Trophoblast cell (in vitro differentiated cells and primary cell): ENCODE measurements around the gene C20orf144.

Experiments
- DNase-seq, 2 donors: peaks; one replicate each; pipeline ENCODE4 v3.0.0-alpha.2; 2016
- H2AFZ ChIP-seq: 2 replicates; pipeline ENCODE4 v1.6.1; 2013; ENCODE audit warnings: low read length, moderate library complexity, mild to moderate bottlenecking; ENCODE audit not compliant: insufficient read depth, poor library complexity
- H2AK5ac ChIP-seq: 2 replicates; pipeline ENCODE4 v1.6.1; 2013; ENCODE audit warnings: mild to moderate bottlenecking, low read length
- H2BK120ac ChIP-seq: 2 replicates; pipeline ENCODE4 v1.6.1; 2013; ENCODE audit warnings: low read length, mild to moderate bottlenecking, moderate library complexity; ENCODE audit not compliant: insufficient read depth, poor library complexity
- H2BK12ac ChIP-seq: 2 replicates; pipeline ENCODE4 v1.6.1; 2013; ENCODE audit warnings: mild to moderate bottlenecking, low read length, moderate library complexity
- H2BK5ac ChIP-seq: 2 replicates; pipeline ENCODE4 v1.6.1; 2013; ENCODE audit warnings: low read length, low read depth, moderate library complexity, mild to moderate bottlenecking; ENCODE audit not compliant: poor library complexity
- H3K14ac ChIP-seq: 2 replicates; pipeline ENCODE4 v1.6.1; 2013; ENCODE audit warnings: mild to moderate bottlenecking, low read length
- H3K18ac ChIP-seq: 2 replicates; pipeline ENCODE4 v1.6.1; 2013; ENCODE audit warnings: mild to moderate bottlenecking, low read length
- H3K23ac ChIP-seq: 2 replicates; pipeline ENCODE4 v1.6.1; 2013; ENCODE audit warnings: low read length
- H3K27ac ChIP-seq: 2 replicates; pipeline ENCODE4 v1.5.1; 2013; ENCODE audit warnings: low read depth, mild to moderate bottlenecking, inconsistent platforms, low read length, moderate library complexity
- H3K27me3 ChIP-seq: 2 replicates; pipeline ENCODE4 v1.6.1; 2013; ENCODE audit warnings: inconsistent platforms, mild to moderate bottlenecking, low read length, moderate library complexity; ENCODE audit not compliant: insufficient read depth
- H3K36me3 ChIP-seq, 2 experiments: 1 replicate in 1 of 2; 2 replicates in 1 of 2; pipeline ENCODE4 v1.6.1; 2013; ENCODE audit warnings: low read length in 2 of 2, mild to moderate bottlenecking in 2 of 2, moderate library complexity in 1 of 2; ENCODE audit not compliant: insufficient read depth in 2 of 2, control insufficient read depth in 1 of 2
- H3K4ac ChIP-seq: 2 replicates; pipeline ENCODE4 v1.6.1; 2013; ENCODE audit warnings: low read depth, mild to moderate bottlenecking, low read length, moderate library complexity
- H3K4me1 ChIP-seq, 2 experiments: 1 replicate in 1 of 2; 2 replicates in 1 of 2; pipeline ENCODE4 v1.6.1; 2013; ENCODE audit warnings: low read length in 2 of 2, mild to moderate bottlenecking in 2 of 2, moderate library complexity in 1 of 2; ENCODE audit not compliant: insufficient read depth in 2 of 2, control insufficient read depth in 1 of 2
- H3K4me2 ChIP-seq: 2 replicates; pipeline ENCODE4 v1.6.1; 2013; ENCODE audit warnings: inconsistent platforms, mild to moderate bottlenecking, low read length, moderate library complexity
- H3K4me3 ChIP-seq: 2 replicates; pipeline ENCODE4 v1.5.1; 2013; ENCODE audit warnings: mild to moderate bottlenecking, low read depth, low read length, inconsistent platforms
- H3K79me1 ChIP-seq: one replicate; pipeline ENCODE4 v1.6.1; 2013; ENCODE audit warnings: low read length
- H3K79me2 ChIP-seq: 2 replicates; pipeline ENCODE4 v1.6.1; 2013; ENCODE audit warnings: low read length, mild to moderate bottlenecking; ENCODE audit not compliant: control insufficient read depth, insufficient read depth, poor library complexity
- H3K9ac ChIP-seq: 2 replicates; pipeline ENCODE4 v1.6.1; 2013; ENCODE audit warnings: mild to moderate bottlenecking, low read length
- H3K9me3 ChIP-seq: 2 replicates; pipeline ENCODE4 v1.6.1; 2013; ENCODE audit warnings: low read depth, mild to moderate bottlenecking, control low read depth, inconsistent platforms, low read length; ENCODE audit not compliant: insufficient read depth
- H4K12ac ChIP-seq: 2 replicates; pipeline ENCODE4 v1.6.1; 2013; ENCODE audit warnings: low read depth, mild to moderate bottlenecking, low read length, moderate library complexity
- H4K8ac ChIP-seq: 2 replicates; pipeline ENCODE4 v1.6.1; 2013; ENCODE audit warnings: low read depth, mild to moderate bottlenecking, low read length, moderate library complexity
- H4K91ac ChIP-seq: one replicate; pipeline ENCODE4 v1.6.1; 2013; ENCODE audit warnings: low read depth, mild to moderate bottlenecking, low read length, moderate library complexity
- WGBS: extraction: QIAGEN DNeasy Blood & Tissue Kit; methylation state at CpG from one replicate; pipeline ENCODE4 v1.1.7; 2013; ENCODE audit warnings: missing lambda C conversion rate; ENCODE audit not compliant: insufficient read length, insufficient coverage; ENCODE audit errors: extremely low coverage; 5-methylcytosine and 5-hydroxymethylcytosine counted together

C20orf144 gene

DNA sequence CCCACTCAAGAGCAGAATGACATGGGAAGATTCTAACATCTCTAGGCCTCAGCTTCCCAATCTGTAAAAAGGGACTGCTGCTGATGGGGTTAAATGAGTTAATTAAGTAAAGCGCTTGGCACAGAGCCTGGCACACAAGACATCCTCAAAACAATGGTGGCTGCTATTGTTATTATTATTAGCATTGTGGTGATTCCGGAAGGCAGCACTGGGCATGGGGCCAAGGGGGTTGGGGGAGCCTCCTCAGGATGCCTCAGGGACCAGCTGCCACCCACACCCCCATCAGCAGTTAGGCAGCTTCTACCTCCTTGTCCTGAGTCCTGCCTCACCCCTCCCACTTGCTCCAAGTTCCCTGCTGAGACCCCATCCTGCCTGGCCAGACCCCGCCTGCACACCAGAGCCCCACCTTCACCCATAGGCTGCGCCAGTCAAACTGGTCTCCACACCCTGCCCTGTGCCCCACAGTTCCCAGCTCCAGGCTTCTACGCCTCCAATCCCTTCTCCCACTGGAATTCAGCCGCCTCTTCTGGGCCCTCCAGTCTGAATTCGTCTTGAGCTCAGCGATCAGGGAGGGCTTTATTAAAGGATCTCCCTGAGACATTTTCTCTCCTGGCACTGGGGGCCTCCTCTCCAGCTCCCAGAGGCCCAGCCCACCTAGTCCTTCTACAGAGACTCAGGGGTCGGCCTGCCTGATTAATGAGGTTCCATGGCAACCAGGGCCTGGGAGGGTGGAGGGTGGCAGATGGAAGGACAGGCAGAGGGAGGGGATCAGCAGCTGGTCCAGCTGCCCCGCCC is 22.6 kb downstream of the C20orf144 start:
- no peak overlapping the region for H2AK5ac ChIP-seq
- peaks cover 3 to 7% of the 10 kb centered on the region in 2 experiments for H3K36me3 ChIP-seq
- WGBS: no CpG with 5 or more reads among the region's 10 CpGs
- H4K12ac ChIP-seq: no peak overlapping the region
- H3K79me1 ChIP-seq: no peaks in the 10 kb centered on the region
- H2BK5ac ChIP-seq: no peak overlapping the region
- H3K4me2 ChIP-seq: peak overlapping the region; percentile 85
- no peaks in the 10 kb centered on the region for H3K27me3 ChIP-seq
- no peak overlapping the region for H3K14ac ChIP-seq
- no peak overlapping the region for H3K27ac ChIP-seq
- peak overlapping the region; percentile 13 for H3K4me3 ChIP-seq
- H3K4ac ChIP-seq: no peak overlapping the region
- no peak overlapping the region for H2BK12ac ChIP-seq
- H4K8ac ChIP-seq: no peak overlapping the region
- H3K23ac ChIP-seq: no peak overlapping the region
- H3K4me1 ChIP-seq: peaks cover 8 to 14% of the 10 kb centered on the region in 2 experiments
- no peak overlapping the region for H2BK120ac ChIP-seq
- no peak overlapping the region for H3K18ac ChIP-seq
- H4K91ac ChIP-seq: no peak overlapping the region
- no peak overlapping the region for H2AFZ ChIP-seq
- H3K79me2 ChIP-seq: peaks cover 2% of the 10 kb centered on the region
- H3K9me3 ChIP-seq: no peaks in the 10 kb centered on the region
- DNase-seq: no peak
- H3K9ac ChIP-seq: no peak overlapping the region

DNA sequence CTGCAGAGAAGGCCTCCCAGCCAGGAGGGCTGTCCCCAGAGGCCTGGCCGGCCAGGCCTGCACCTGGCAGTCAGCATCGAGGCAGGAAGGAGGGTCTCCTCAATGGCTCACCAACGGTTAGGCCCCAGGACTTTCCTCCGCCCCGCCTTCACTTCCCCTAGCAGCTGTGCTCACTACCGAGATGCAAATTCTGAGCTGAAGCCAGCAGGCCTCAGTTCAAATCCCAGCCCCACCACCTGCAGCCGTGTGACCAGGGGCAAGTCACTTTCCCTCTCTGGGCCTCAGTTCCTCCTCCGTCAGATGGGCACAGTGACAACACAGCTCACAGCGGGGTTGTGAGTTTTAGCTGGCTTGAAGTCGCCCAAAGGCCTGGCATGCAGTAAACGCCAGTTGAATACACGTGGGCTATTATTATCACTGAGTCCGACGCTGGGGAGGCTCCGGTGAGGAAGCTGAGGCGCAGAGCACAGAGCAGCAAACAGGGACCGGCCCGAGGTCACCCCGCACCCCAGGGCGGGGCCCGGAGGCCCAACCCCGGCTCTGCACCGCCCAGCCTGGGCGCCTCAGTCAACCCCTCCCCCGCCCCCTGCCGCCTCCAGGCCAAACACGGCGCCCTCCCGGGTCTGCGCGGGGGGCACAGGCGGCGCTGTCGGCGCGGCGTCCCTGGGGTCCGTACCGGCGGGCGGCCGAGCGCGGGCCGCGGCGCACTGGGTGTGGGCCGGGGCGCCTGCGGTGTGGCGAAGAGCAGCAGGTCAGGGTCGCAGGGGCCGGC is 23.4 kb downstream of the C20orf144 start:
- no peak overlapping the region for H3K4ac ChIP-seq
- H4K8ac ChIP-seq: peak overlapping the region; percentile 44
- no CpG with 5 or more reads among the region's 53 CpGs for WGBS
- H3K36me3 ChIP-seq: peaks cover 0 to 2% of the 10 kb centered on the region in 2 experiments
- peak overlapping the region; percentile 85 for H3K4me2 ChIP-seq
- H3K23ac ChIP-seq: no peak overlapping the region
- no peak overlapping the region for H3K14ac ChIP-seq
- peak overlapping the region; percentile 14 for H3K18ac ChIP-seq
- H3K27ac ChIP-seq: no peak overlapping the region
- no peak overlapping the region for H4K12ac ChIP-seq
- peaks cover 8 to 14% of the 10 kb centered on the region in 2 experiments for H3K4me1 ChIP-seq
- peak overlapping the region; percentile 11 for H2AFZ ChIP-seq
- peak overlapping the region; percentile 72 for H3K9ac ChIP-seq
- H2BK12ac ChIP-seq: no peak overlapping the region
- peaks cover 2% of the 10 kb centered on the region for H3K79me2 ChIP-seq
- H3K9me3 ChIP-seq: no peaks in the 10 kb centered on the region
- no peaks in the 10 kb centered on the region for H3K79me1 ChIP-seq
- no peak overlapping the region for H2AK5ac ChIP-seq
- H2BK120ac ChIP-seq: no peak overlapping the region
- no peak overlapping the region for H2BK5ac ChIP-seq
- H3K4me3 ChIP-seq: peak overlapping the region; percentile 67
- DNase-seq: no peak
- no peaks in the 10 kb centered on the region for H3K27me3 ChIP-seq
- H4K91ac ChIP-seq: peak overlapping the region; percentile 67

DNA sequence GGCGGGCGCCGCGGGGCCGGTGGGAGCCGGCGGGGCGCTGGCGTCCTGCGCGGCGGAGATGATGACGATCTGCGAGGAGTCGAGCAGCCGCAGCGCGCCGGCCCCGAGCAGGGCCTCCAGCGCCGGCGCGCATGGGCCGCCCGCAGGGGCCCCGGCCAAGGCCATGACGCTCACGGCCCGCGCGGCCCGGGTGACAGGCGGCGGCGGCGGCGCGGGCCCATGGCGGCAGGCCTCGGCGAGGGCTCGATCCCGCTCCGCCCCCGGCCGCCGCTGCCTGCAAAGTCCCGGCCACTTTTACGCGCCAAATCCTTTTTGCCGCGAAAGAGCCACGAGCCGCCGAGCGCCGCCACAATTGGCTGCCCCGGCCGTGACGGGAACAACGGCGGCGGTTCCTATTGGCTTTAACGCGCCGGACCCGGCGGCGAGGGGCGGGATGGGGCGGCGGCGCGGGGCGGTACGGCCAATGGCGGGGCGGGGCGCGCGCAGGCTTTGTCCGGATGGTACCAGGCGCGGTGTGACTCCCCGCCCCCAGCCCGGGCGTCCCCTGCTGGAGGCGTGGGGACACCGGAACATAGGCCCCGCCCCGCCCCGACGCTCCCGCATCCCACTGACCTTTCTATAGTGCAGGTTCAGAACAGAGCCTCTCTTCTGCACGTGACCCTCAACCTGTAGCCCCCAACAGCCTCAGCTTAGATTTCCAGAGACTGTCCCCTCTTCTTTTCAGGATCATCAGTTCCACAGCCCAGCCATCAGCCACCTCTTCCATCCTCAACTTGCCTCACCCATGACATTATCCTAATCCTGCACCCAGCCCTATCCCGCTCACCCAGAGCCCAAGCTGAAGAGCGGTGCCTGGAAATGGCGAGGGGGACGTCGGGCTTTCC is 24.2 kb downstream of the C20orf144 start, which contains the start of gene E2F1:
Gene E2F1, minus strand, starts transcription at position 286 of the 884 bp plus-strand sequence. Its CDS starts 121 bp downstream, at position 165.
- Histone ChIP-seq H3K27me3 (no peaks in the 10 kb centered on the region), H4K12ac (peak within 1 kb of the TSS; percentile 1), H3K9me3 (no peaks in the 10 kb centered on the region), H3K4me2 (peak within 1 kb of the TSS; percentile 85), H3K36me3 (no peaks in the 10 kb centered on the region), H3K18ac (peak within 1 kb of the TSS; percentile 14), H2BK120ac (no peak within 1 kb of the TSS), H3K23ac (no peak within 1 kb of the TSS), H4K91ac (peak within 1 kb of the TSS; percentile 67), H3K79me1 (no peaks in the 10 kb centered on the region), H3K14ac (no peak within 1 kb of the TSS), H3K79me2 (peaks cover 2% of the 10 kb centered on the region), H2AK5ac (no peak within 1 kb of the TSS), H2AFZ (peak within 1 kb of the TSS; percentile 38), H2BK5ac (no peak within 1 kb of the TSS), H3K9ac (peak within 1 kb of the TSS; percentile 72), H3K4ac (no peak within 1 kb of the TSS), H2BK12ac (no peak within 1 kb of the TSS), H3K4me3 (peak within 1 kb of the TSS; percentile 67), H3K27ac (no peak within 1 kb of the TSS), H3K4me1 (peaks cover 8 to 14% of the 10 kb centered on the region in 2 experiments), H4K8ac (peak within 1 kb of the TSS; percentile 51)
- WGBS: no CpG with 5 or more reads among the region's 101 CpGs
- DNase-seq: peak; percentile 95 to 98

DNA sequence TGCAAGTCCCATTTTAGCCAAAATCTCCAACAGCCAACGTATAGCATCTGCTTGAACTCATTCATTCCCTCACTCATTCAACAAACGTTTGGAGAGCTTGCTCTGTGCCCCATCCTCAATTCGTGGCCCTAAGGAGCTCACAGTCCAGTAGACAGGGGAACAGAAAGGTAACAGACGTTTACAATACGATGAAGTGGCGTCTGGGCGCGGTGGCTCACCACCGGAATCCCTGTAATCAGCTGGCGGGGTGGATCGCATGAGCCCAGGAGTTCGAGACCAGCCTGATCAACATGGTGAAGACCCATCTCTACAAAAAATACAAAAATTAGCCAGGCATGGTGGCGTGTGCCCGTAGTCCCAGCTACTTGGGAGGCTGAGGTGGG is 24.8 kb downstream of the C20orf144 start:
- Histone ChIP-seq H4K12ac (peak overlapping the region; percentile 1), H4K8ac (peak overlapping the region; percentile 51), H2BK120ac (no peak overlapping the region), H2BK5ac (no peak overlapping the region), H3K18ac (no peak overlapping the region), H3K9me3 (no peaks in the 10 kb centered on the region), H2BK12ac (no peak overlapping the region), H3K23ac (no peak overlapping the region), H3K4me1 (peaks cover 8 to 14% of the 10 kb centered on the region in 2 experiments), H3K79me1 (no peaks in the 10 kb centered on the region), H3K9ac (no peak overlapping the region), H3K4ac (no peak overlapping the region), H3K27me3 (no peaks in the 10 kb centered on the region), H3K4me3 (no peak overlapping the region), H4K91ac (no peak overlapping the region), H3K36me3 (no peaks in the 10 kb centered on the region), H2AFZ (peak overlapping the region; percentile 38), H3K14ac (no peak overlapping the region), H3K27ac (no peak overlapping the region), H3K79me2 (peaks cover 2% of the 10 kb centered on the region), H3K4me2 (peak overlapping the region; percentile 68), H2AK5ac (no peak overlapping the region)
- no CpG with 5 or more reads among the region's 14 CpGs for WGBS
- no peak for DNase-seq
